BLaER1 treated with 17β-estradiol and CSF1 and Interleukin-3, amounts not matched to agents 10 nM and 100 nM (cell line): ENCODE data around the gene PRKCB.
A peak's percentile ranks its signal among the peaks of the same experiment; 100 is the strongest.

Experiments used
- H3K27ac ChIP-seq, 11 experiments: shearing (Covaris generic); formaldehyde crosslinking; 2 replicates each; pipeline ENCODE4 v1.8.1; 2022
- H3K27me3 ChIP-seq, 11 experiments: shearing (Covaris generic); formaldehyde crosslinking; 2 replicates each; pipeline ENCODE4 v1.8.1; 2022
- H3K36me3 ChIP-seq, 11 experiments: shearing (Covaris generic); formaldehyde crosslinking; 2 replicates each; pipeline ENCODE4 v1.8.1; 2022
- H3K4me1 ChIP-seq, 10 experiments: shearing (Covaris generic); formaldehyde crosslinking; 2 replicates each; pipeline ENCODE4 v1.8.1; 2022
- H3K4me2 ChIP-seq, 11 experiments: shearing (Covaris generic); formaldehyde crosslinking; 2 replicates each; pipeline ENCODE4 v1.8.1; 2022
- H3K4me3 ChIP-seq, 10 experiments: shearing (Covaris generic); formaldehyde crosslinking; 2 replicates each; pipeline ENCODE4 v1.8.1; 2022
- H3K9ac ChIP-seq, 11 experiments: shearing (Covaris generic); formaldehyde crosslinking; 2 replicates each; pipeline ENCODE4 v1.8.1; 2022
- H3K9me3 ChIP-seq, 11 experiments: shearing (Covaris generic); formaldehyde crosslinking; replicated peaks in 1 of 11; 2 replicates each; pipeline ENCODE4 v1.8.1; 2022
- H4K20me1 ChIP-seq, 11 experiments: shearing (Covaris generic); formaldehyde crosslinking; 2 replicates each; pipeline ENCODE4 v1.8.1; 2022
- Cebpa-rat ChIP-seq, 11 experiments: shearing (Covaris generic); IDR thresholded peaks; 2 replicates each; pipeline ENCODE4 v1.8.1; 2022

Gene PRKCB

DNA sequence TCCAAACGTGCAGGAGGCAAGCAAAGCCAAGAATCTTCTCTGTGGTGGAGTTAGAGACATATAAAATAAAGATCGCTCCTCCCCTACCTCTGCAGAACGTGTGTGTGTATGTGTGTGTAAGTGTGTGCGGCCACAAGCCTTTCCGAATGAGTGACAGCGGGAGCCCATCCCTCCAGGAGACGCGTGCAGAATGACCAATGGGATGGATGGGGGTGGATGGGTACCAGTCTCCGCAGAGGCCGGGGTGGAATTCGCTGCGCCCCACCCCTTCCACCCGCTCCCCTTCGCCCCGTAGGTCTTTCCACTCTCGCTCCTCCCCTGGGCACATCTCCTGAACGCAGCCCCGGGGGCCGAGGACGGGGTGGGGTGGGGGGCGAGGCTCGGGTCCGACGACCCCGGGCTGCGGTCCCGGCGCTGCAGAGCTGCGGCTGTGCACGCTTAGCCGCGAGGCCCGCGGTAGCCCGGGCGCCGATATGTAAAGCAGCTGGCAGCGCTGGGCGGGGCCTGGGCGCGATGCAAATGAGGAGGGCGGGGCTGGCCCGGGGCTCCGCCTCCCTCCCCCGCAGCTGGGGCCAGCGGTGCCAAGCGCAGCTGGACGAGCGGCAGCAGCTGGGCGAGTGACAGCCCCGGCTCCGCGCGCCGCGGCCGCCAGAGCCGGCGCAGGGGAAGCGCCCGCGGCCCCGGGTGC lies at the start of gene PRKCB:
TSS of gene PRKCB (plus strand) at position 594 of the 688 bp plus-strand sequence.
- Histone ChIP-seq H3K9me3 (peaks cover 5 to 15% (median 12%) of the 10 kb centered on the region in 11 experiments; a peak in 21 of 22 replicates), H3K4me3 (peak within 1 kb of the TSS; percentile 66 to 98 (median 88)), H3K27me3 (peaks cover 0 to 44% (median 37%) of the 10 kb centered on the region in 11 experiments; a peak in 19 of 22 replicates), H3K36me3 (peaks cover 0 to 23% (median 14%) of the 10 kb centered on the region in 11 experiments; a peak in 13 of 22 replicates), H3K4me1 (peaks cover 37 to 52% (median 48%) of the 10 kb centered on the region in 10 experiments), H3K27ac (peak within 1 kb of the TSS; percentile 54 to 85 (median 73); a peak in 21 of 22 replicates), H3K4me2 (peak within 1 kb of the TSS; percentile 92 to 99 (median 95)), H4K20me1 (peaks cover 8 to 42% (median 30%) of the 10 kb centered on the region in 11 experiments; a peak in 17 of 22 replicates), H3K9ac (peak within 1 kb of the TSS; percentile 74 to 89 (median 83))
- no peak for TF ChIP-seq Cebpa-rat (IDR thresholded peaks at IDR 0.05)

GRCh38 chr16:23786964-23787561 lies 48.7 kb upstream of the PRKCB start:
- Histone ChIP-seq H4K20me1 (no peaks in the 10 kb centered on the region), H3K9me3 (peaks cover 0 to 9% (median 0%) of the 10 kb centered on the region in 11 experiments; a peak in 4 of 22 replicates), H3K4me3 (no peak overlapping the region), H3K4me2 (peak overlapping the region in 4 of 11 experiments; percentile 8 to 83 (median 74); a peak in 7 of 22 replicates), H3K9ac (no peak overlapping the region), H3K27me3 (peaks cover 0 to 15% (median 0%) of the 10 kb centered on the region in 11 experiments; a peak in 4 of 22 replicates), H3K4me1 (peaks cover 11 to 57% (median 24%) of the 10 kb centered on the region in 10 experiments), H3K27ac (no peak overlapping the region), H3K36me3 (no peaks in the 10 kb centered on the region)
- TF ChIP-seq Cebpa-rat (IDR thresholded peaks at IDR 0.05): no peak

DNA sequence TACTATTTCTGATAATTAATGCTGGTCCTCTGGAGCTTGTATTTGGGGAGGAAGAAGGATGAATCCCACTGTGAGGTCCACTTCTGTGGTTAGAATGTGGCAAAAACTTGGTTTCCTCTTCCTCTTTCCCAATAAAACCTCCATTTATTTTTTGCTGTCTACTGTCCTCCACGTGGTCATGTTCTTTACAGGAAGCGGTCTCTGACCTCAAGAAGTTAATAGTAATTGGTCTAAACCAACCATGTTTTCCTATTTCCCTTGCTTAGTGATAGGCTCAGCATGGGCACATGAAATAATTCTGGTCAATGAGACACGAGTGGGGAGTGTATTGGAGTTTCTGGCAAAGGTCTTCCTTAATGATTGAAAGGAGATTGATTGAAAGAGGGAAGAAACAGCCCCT lies 47.1 kb upstream of the PRKCB start:
- H3K4me3 ChIP-seq: no peak overlapping the region
- no peaks in the 10 kb centered on the region for H4K20me1 ChIP-seq
- peaks cover 11 to 57% (median 24%) of the 10 kb centered on the region in 10 experiments for H3K4me1 ChIP-seq
- H3K27me3 ChIP-seq: peaks cover 0 to 15% (median 0%) of the 10 kb centered on the region in 11 experiments; a peak in 4 of 22 replicates
- peaks cover 0 to 9% (median 0%) of the 10 kb centered on the region in 11 experiments; a peak in 4 of 22 replicates for H3K9me3 ChIP-seq
- H3K36me3 ChIP-seq: no peaks in the 10 kb centered on the region
- H3K27ac ChIP-seq: peak overlapping the region in 9 of 11 experiments; percentile 26 to 82 (median 62); a peak in 16 of 22 replicates
- H3K9ac ChIP-seq: peak overlapping the region in 4 of 11 experiments; percentile 8 to 44 (median 39); a peak in 4 of 22 replicates
- TF ChIP-seq Cebpa-rat (IDR thresholded peaks at IDR 0.05): 0 out of 22 replicates have a peak, but pooled peaks of 3 of the 11 experiments have one; percentile 13 to 39 (median 20)
- H3K4me2 ChIP-seq: peak overlapping the region; percentile 28 to 83 (median 67)

- Histone ChIP-seq H3K9me3 (no peaks in the 10 kb centered on the region), H4K20me1 (no peaks in the 10 kb centered on the region)
- no peak for TF ChIP-seq Cebpa-rat (IDR thresholded peaks at IDR 0.05)
Observed at GRCh38 chr16:23795378-23795777, 40.4 kb upstream of the PRKCB start.

GRCh38 chr16:23796941-23797340 lies 38.8 kb upstream of the PRKCB start:
- H3K27ac ChIP-seq: no peak overlapping the region
- no peak overlapping the region for H3K4me3 ChIP-seq
- no peak overlapping the region for H3K4me2 ChIP-seq
- no peaks in the 10 kb centered on the region for H3K36me3 ChIP-seq
- no peaks in the 10 kb centered on the region; a peak in 1 of 22 replicates for H3K27me3 ChIP-seq
- H4K20me1 ChIP-seq: no peaks in the 10 kb centered on the region
- H3K9ac ChIP-seq: no peak overlapping the region
- TF ChIP-seq Cebpa-rat (IDR thresholded peaks at IDR 0.05): no peak
- peaks cover 4 to 17% (median 14%) of the 10 kb centered on the region in 10 experiments; a peak in 17 of 20 replicates for H3K4me1 ChIP-seq
- no peaks in the 10 kb centered on the region for H3K9me3 ChIP-seq

More at GRCh38 chr16:23795378-23795777, 40.4 kb upstream of the PRKCB start:
- no peak overlapping the region for H3K9ac ChIP-seq
- no peak overlapping the region for H3K4me3 ChIP-seq
- H3K27me3 ChIP-seq: no peaks in the 10 kb centered on the region; a peak in 1 of 22 replicates
- no peak overlapping the region for H3K4me2 ChIP-seq
- no peaks in the 10 kb centered on the region for H3K36me3 ChIP-seq
- H3K27ac ChIP-seq: no peak overlapping the region
- H3K4me1 ChIP-seq: peaks cover 6 to 15% (median 14%) of the 10 kb centered on the region in 10 experiments; a peak in 18 of 20 replicates

GRCh38 chr16:23801378-23801777 lies 34.4 kb upstream of the PRKCB start:
- Histone ChIP-seq H3K27me3 (no peaks in the 10 kb centered on the region), H3K36me3 (no peaks in the 10 kb centered on the region), H3K9ac (no peak overlapping the region), H3K27ac (no peak overlapping the region), H3K9me3 (no peaks in the 10 kb centered on the region), H3K4me3 (no peak overlapping the region), H3K4me2 (no peak overlapping the region), H3K4me1 (peaks cover 15 to 41% (median 35%) of the 10 kb centered on the region in 10 experiments), H4K20me1 (no peaks in the 10 kb centered on the region)
- TF ChIP-seq Cebpa-rat (IDR thresholded peaks at IDR 0.05): no peak

- H4K20me1 ChIP-seq: no peaks in the 10 kb centered on the region
- peak overlapping the region in 6 of 11 experiments; percentile 18 to 50 (median 43); a peak in 8 of 22 replicates for H3K4me2 ChIP-seq
- no peaks in the 10 kb centered on the region for H3K27me3 ChIP-seq
- no peak overlapping the region for H3K4me3 ChIP-seq
- no peak overlapping the region for H3K27ac ChIP-seq
- TF ChIP-seq Cebpa-rat (IDR thresholded peaks at IDR 0.05): no peak
- H3K36me3 ChIP-seq: no peaks in the 10 kb centered on the region
- H3K9ac ChIP-seq: no peak overlapping the region
- no peaks in the 10 kb centered on the region for H3K9me3 ChIP-seq
- peaks cover 28 to 55% (median 49%) of the 10 kb centered on the region in 10 experiments for H3K4me1 ChIP-seq
Observed at GRCh38 chr16:23802776-23803175, 33.0 kb upstream of the PRKCB start.

GRCh38 chr16:23803591-23804123 lies 32.1 kb upstream of the PRKCB start:
- H3K9me3 ChIP-seq: no peaks in the 10 kb centered on the region
- no peaks in the 10 kb centered on the region for H3K36me3 ChIP-seq
- H3K4me3 ChIP-seq: no peak overlapping the region
- peaks cover 30 to 62% (median 56%) of the 10 kb centered on the region in 10 experiments for H3K4me1 ChIP-seq
- no peaks in the 10 kb centered on the region for H3K27me3 ChIP-seq
- H4K20me1 ChIP-seq: no peaks in the 10 kb centered on the region
- no peak for TF ChIP-seq Cebpa-rat (IDR thresholded peaks at IDR 0.05)
- H3K27ac ChIP-seq: no peak overlapping the region
- peak overlapping the region in 8 of 11 experiments; percentile 1 to 58 (median 43); a peak in 13 of 22 replicates for H3K4me2 ChIP-seq
- 0 out of 22 replicates have a peak overlapping the region, but pooled peaks of 1 of the 11 experiments have one; percentile 9 for H3K9ac ChIP-seq
